Uterus (tissue), 4 donors: Measurements from ENCODE around the gene ZFAND3. TPM values are rescaled to one million over a fixed set of nuclear protein-coding genes. Genes with fewer than 3 reads are reported as not detected.

Source experiments
- DNase-seq, 2 donors: peaks; one replicate each; pipeline ENCODE4 v3.0.0-alpha.2; 2019 to 2020
- H3K27ac ChIP-seq, 2 donors: fragments of 200-600 bp; sonication (generic); 1 replicate in 1 of 2; 2 replicates in 1 of 2; pipeline ENCODE4 v1.5.1; 2016 to 2018
- H3K27me3 ChIP-seq, 2 donors: fragments of 200-600 bp; sonication (generic); one replicate each; pipeline ENCODE4 v1.5.1; 2018 to 2019; ENCODE audit warnings: control low read depth in 1 of 2
- H3K36me3 ChIP-seq, 2 donors: fragments of 200-600 bp; sonication (generic); one replicate each; pipeline ENCODE4 v1.5.1; 2019; ENCODE audit warnings: control low read depth in 1 of 2
- H3K4me1 ChIP-seq, 2 donors: fragments of 200-600 bp; sonication (generic); one replicate each; pipeline ENCODE4 v1.5.1; 2018 to 2019; ENCODE audit warnings: control low read depth in 1 of 2
- H3K4me3 ChIP-seq, 2 donors: fragments of 200-600 bp; sonication (generic); 1 replicate in 1 of 2; 2 replicates in 1 of 2; pipeline ENCODE4 v1.5.1; 2018 to 2019; ENCODE audit warnings: mild to moderate bottlenecking in 1 of 2
- H3K9me3 ChIP-seq, 2 donors: fragments of 200-600 bp; sonication (generic); one replicate each; pipeline ENCODE4 v1.5.1; 2019; ENCODE audit warnings: control low read depth in 1 of 2
- POLR2A ChIP-seq, 2 donors: fragments of 450-650 bp; IDR thresholded peaks; one replicate each; pipeline ENCODE4 v1.6.1; 2016; ENCODE audit warnings: antibody characterized with exemption in 2 of 2, mild to moderate bottlenecking in 1 of 2, moderate library complexity in 1 of 2
- intact Hi-C: fragments of 100-400 bp; cut with DNase I; formaldehyde crosslinking; loops from one replicate; pipeline ENCODE4 v1.15.1; 2023; ENCODE audit warnings: low total_unique reads
- total RNA-seq, 4 donors: library from RNA; depleted of rRNA in 3 of 4; stranded (reverse); fragments of >200 nt in 3 of 4; gene quantifications; one replicate each; pipeline versions ENCODE4 v1.1.0 to v1.2.4, GENCODE V29; 2014 to 2023
- TF ChIP-seq, protein P1 (sequence below), 4 experiments: fragments of 200-600 bp in 2 of 4; fragments of 450-650 bp in 2 of 4; sonication (generic) in 2 of 4; IDR thresholded peaks; one replicate each; pipeline ENCODE4 v1.5.1; 2016 to 2019; ENCODE audit warnings: antibody characterized with exemption in 4 of 4, mild to moderate bottlenecking in 2 of 4, moderate library complexity in 1 of 4
- donor health status: DM: yes; HTN: yes; CAD: no.

ZFAND3 gene
- total RNA-seq, 4 donors from 2014 or later: 5.0 to 81.9 (median 54.6) TPM

DNA sequence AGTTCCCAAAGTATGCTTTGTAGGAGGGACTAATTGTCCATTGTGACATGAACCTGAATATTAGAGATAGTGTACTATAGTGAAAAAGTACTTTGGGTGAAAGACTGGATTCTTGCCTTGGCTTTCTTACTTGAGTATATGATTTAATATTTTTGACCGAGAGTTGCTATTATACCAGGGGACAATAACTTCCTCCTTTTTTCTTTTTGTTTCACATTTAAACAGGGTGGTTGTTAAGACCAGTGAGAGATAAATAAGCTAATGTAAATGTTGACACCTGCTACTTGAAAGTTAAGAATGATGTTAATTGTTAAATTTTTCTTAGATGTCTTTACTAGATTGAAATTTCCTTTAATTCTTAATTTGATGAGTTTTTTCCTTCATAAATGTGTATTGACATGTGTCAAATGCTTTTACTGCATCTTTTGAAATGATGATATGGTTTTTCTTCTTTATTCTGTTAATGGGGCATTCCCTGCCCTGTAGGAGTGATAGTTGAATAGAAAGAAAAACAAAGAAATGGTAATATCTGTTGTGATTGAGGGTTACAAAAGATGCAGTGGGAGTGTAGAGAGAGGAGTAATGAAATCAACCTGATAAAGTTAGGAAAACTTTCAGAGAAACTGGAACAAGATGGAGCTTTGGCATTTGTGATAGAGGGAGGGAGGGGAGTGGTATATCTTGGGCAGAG lies 48.4 kb downstream of the ZFAND3 start:
- H3K27me3 ChIP-seq: no peaks in the 10 kb centered on the region
- intact Hi-C loops: no loop called here
- H3K27ac ChIP-seq: no peak overlapping the region
- peaks cover 0 to 7% of the 10 kb centered on the region in 2 donors for H3K9me3 ChIP-seq
- H3K4me3 ChIP-seq: no peak overlapping the region
- DNase-seq: no peak
- H3K36me3 ChIP-seq: no peaks in the 10 kb centered on the region
- TF ChIP-seq POLR2A (IDR thresholded peaks at IDR 0.05): no peak
- no peaks in the 10 kb centered on the region for H3K4me1 ChIP-seq

DNA sequence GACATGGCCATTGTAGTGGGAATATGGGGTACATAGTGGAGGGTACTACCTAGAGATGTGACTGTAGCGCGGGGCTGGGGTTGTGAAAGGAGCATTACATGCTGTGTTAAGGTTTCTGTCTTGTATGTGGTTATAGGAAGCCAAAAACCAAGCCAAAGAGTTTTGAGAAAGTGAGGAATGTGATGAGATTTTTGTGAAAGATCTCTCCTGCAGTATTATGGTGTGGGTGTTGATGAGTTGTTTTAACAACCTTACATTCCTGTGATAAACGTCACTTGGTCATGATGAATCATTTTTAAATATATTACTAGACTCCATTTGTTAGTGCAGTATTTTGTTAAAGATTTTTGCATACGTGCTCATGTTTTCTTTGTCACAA lies 48.9 kb downstream of the ZFAND3 start:
- no peaks in the 10 kb centered on the region for H3K27me3 ChIP-seq
- H3K9me3 ChIP-seq: peaks cover 0 to 7% of the 10 kb centered on the region in 2 donors
- TF ChIP-seq POLR2A (IDR thresholded peaks at IDR 0.05): no peak
- TF ChIP-seq, protein P1, sequence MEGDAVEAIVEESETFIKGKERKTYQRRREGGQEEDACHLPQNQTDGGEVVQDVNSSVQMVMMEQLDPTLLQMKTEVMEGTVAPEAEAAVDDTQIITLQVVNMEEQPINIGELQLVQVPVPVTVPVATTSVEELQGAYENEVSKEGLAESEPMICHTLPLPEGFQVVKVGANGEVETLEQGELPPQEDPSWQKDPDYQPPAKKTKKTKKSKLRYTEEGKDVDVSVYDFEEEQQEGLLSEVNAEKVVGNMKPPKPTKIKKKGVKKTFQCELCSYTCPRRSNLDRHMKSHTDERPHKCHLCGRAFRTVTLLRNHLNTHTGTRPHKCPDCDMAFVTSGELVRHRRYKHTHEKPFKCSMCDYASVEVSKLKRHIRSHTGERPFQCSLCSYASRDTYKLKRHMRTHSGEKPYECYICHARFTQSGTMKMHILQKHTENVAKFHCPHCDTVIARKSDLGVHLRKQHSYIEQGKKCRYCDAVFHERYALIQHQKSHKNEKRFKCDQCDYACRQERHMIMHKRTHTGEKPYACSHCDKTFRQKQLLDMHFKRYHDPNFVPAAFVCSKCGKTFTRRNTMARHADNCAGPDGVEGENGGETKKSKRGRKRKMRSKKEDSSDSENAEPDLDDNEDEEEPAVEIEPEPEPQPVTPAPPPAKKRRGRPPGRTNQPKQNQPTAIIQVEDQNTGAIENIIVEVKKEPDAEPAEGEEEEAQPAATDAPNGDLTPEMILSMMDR (IDR thresholded peaks at IDR 0.05): no peak
- DNase-seq: no peak
- H3K36me3 ChIP-seq: no peaks in the 10 kb centered on the region
- H3K27ac ChIP-seq: no peak overlapping the region
- H3K4me3 ChIP-seq: no peak overlapping the region
- no peaks in the 10 kb centered on the region for H3K4me1 ChIP-seq
- intact Hi-C loops: no loop called here

DNA sequence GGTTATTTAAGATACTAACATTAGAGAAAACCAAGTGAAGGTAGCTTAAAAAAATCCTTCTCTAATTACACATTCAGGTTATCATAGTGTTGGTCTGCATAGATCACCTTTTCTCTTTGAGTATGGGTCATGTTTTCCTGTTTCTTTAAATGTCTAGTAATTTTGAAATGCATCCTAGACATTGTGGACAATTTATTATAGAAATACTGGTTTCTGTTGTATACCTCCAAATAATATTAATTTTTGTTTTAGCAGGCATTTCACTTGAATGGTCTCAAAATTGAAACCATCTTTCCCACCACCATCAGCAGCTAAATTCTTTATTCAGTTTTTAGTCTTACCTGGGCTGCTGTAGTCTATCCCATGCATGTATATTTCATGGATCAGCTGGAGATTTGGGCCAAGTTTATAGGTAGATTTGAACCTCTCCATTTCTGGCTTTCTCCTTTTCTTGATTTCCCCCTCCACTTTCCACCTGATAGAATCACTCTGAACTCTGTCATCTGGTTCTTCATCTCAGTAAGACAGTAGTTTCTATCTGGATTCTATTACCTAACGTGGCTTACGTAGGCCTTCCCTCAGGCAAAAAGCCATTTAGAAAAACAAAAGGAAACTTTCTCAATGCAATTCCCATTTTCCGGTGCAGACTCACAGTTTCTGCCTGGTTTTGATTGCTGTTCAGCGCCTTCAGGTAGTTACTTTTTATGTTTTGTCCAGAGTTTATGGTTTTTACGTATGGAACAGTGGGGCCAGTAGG lies 52.3 kb downstream of the ZFAND3 start:
- no peaks in the 10 kb centered on the region for H3K4me1 ChIP-seq
- no peak overlapping the region for H3K27ac ChIP-seq
- H3K36me3 ChIP-seq: no peaks in the 10 kb centered on the region
- DNase-seq: no peak
- no peak overlapping the region for H3K4me3 ChIP-seq
- TF ChIP-seq, protein P1 (IDR thresholded peaks at IDR 0.05): no peak
- no peak for TF ChIP-seq POLR2A (IDR thresholded peaks at IDR 0.05)
- intact Hi-C loops: no loop called here
- peaks cover 0 to 7% of the 10 kb centered on the region in 2 donors for H3K9me3 ChIP-seq
- H3K27me3 ChIP-seq: no peaks in the 10 kb centered on the region

DNA sequence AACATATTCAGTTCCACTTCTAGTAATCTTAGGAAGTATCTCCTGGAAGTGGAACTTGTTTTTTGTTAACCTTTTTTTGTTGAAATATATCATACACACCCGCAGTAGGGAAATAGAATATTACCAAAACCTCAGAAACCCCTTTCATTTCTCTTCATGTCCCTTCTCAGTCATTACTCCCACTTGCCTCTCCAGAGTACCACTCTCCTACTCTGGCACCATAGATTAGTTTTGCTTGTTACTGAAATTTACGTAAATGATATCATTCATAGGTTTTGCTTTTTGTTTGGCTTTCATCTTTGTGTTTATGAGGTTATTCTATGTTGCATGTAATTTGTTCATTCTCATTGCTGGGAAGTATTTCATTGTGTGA lies 52.8 kb downstream of the ZFAND3 start:
- H3K27me3 ChIP-seq: no peaks in the 10 kb centered on the region
- H3K9me3 ChIP-seq: peaks cover 0 to 7% of the 10 kb centered on the region in 2 donors
- intact Hi-C loops: no loop called here
- H3K4me1 ChIP-seq: no peaks in the 10 kb centered on the region
- no peak overlapping the region for H3K27ac ChIP-seq
- no peaks in the 10 kb centered on the region for H3K36me3 ChIP-seq
- H3K4me3 ChIP-seq: no peak overlapping the region
- DNase-seq: no peak
- no peak for TF ChIP-seq POLR2A (IDR thresholded peaks at IDR 0.05)
- TF ChIP-seq, protein P1 (IDR thresholded peaks at IDR 0.05): no peak

DNA sequence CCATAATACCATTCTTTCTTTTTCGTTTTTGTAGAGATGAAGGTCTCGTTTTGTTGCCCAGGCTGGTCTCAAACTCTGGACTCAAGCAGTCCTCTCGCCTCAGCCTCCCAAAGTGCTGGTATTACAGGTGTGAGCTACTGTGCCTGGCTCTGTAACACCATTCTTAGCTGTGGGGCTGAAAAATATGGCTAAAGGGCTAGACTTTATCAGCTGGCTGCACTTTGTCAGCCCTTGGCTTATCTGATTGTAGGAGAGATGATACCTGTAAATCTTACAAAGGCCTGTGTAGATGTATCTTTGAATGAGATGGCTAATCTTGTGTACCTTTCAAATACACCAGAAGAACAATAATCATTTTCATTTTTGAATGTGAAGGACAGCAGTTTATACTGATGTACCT lies 55.2 kb downstream of the ZFAND3 start:
- peaks cover 0 to 7% of the 10 kb centered on the region in 2 donors for H3K9me3 ChIP-seq
- intact Hi-C loops: no loop called here
- no peak overlapping the region for H3K27ac ChIP-seq

More for the DNA sequence above, 55.2 kb downstream of the ZFAND3 start:
- DNase-seq: no peak
- no peak for TF ChIP-seq POLR2A (IDR thresholded peaks at IDR 0.05)
- peaks cover 0 to 5% of the 10 kb centered on the region in 2 donors for H3K4me1 ChIP-seq
- H3K27me3 ChIP-seq: no peaks in the 10 kb centered on the region
- no peak overlapping the region for H3K4me3 ChIP-seq
- no peaks in the 10 kb centered on the region for H3K36me3 ChIP-seq
